NB4 (cell line): ENCODE data around the gene SRGAP3.

Source experiments
- MYC ChIP-seq: IDR thresholded peaks from 2 replicates; pipeline ENCODE4 v1.6.1; 2011; ENCODE audit warnings: low read depth, low read length
- POLR2A ChIP-seq: IDR thresholded peaks from 2 replicates; pipeline ENCODE4 v1.6.1; 2011; ENCODE audit warnings: mild to moderate bottlenecking; ENCODE audit not compliant: insufficient read length; ENCODE audit errors: extremely low read depth
- TF ChIP-seq, protein P1 (sequence below): IDR thresholded peaks from one replicate; pipeline ENCODE4 v1.5.1; 2012; ENCODE audit warnings: low read depth, low read length

DNA sequence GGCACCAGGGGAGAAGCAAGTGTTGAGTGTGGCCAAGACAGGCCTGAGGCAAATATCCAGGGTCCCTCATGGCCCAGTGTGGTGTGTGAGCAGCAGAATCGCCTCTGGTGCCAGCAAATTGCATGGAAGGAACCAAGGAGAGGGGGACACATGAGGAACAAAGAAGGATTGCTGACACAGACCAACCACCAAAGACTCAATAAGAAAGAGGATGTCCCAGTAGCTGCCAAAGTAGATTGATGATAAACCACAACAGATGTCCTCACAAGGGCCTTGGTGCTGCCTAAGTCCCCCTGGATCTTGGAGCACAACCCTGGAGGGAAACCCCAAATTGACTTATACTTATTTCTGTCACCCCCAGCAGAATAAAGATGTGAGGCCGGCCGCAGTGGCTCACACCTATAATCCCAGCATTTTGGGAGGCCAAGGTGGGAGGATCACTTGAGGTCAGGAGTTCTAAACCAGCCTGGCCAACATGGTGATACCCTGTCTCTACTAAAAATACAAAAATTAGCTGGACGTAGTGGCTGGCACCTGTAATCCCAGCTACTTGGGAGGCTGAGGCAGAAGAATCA lies 10.6 kb downstream of the SRGAP3 start:
- TF ChIP-seq POLR2A: no peak
- TF ChIP-seq, protein P1, sequence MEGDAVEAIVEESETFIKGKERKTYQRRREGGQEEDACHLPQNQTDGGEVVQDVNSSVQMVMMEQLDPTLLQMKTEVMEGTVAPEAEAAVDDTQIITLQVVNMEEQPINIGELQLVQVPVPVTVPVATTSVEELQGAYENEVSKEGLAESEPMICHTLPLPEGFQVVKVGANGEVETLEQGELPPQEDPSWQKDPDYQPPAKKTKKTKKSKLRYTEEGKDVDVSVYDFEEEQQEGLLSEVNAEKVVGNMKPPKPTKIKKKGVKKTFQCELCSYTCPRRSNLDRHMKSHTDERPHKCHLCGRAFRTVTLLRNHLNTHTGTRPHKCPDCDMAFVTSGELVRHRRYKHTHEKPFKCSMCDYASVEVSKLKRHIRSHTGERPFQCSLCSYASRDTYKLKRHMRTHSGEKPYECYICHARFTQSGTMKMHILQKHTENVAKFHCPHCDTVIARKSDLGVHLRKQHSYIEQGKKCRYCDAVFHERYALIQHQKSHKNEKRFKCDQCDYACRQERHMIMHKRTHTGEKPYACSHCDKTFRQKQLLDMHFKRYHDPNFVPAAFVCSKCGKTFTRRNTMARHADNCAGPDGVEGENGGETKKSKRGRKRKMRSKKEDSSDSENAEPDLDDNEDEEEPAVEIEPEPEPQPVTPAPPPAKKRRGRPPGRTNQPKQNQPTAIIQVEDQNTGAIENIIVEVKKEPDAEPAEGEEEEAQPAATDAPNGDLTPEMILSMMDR: no peak
- TF ChIP-seq MYC: no peak
